Body of pancreas (tissue), 4 donors: ENCODE data around the gene PCYT2.

Source experiments
- POLR2A ChIP-seq, 3 donors: fragments of 450-650 bp; IDR thresholded peaks; one replicate each; pipeline ENCODE4 v1.6.1; 2016; ENCODE audit warnings: antibody characterized with exemption in 3 of 3, mild to moderate bottlenecking in 2 of 3
- TF ChIP-seq, protein P1 (sequence below), 7 experiments: fragments of 450-650 bp in 4 of 7; fragments of 200-600 bp in 3 of 7; sonication (generic) in 3 of 7; IDR thresholded peaks; one replicate each; pipeline ENCODE4 v1.5.1; 2016 to 2019; ENCODE audit warnings: antibody characterized with exemption in 7 of 7

GRCh38 chr17:81904600-81905423 is 6.4 kb downstream of the PCYT2 start:
- TF ChIP-seq, protein P1, sequence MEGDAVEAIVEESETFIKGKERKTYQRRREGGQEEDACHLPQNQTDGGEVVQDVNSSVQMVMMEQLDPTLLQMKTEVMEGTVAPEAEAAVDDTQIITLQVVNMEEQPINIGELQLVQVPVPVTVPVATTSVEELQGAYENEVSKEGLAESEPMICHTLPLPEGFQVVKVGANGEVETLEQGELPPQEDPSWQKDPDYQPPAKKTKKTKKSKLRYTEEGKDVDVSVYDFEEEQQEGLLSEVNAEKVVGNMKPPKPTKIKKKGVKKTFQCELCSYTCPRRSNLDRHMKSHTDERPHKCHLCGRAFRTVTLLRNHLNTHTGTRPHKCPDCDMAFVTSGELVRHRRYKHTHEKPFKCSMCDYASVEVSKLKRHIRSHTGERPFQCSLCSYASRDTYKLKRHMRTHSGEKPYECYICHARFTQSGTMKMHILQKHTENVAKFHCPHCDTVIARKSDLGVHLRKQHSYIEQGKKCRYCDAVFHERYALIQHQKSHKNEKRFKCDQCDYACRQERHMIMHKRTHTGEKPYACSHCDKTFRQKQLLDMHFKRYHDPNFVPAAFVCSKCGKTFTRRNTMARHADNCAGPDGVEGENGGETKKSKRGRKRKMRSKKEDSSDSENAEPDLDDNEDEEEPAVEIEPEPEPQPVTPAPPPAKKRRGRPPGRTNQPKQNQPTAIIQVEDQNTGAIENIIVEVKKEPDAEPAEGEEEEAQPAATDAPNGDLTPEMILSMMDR (IDR thresholded peaks at IDR 0.05), result no peak
- TF ChIP-seq POLR2A (IDR thresholded peaks at IDR 0.05), result no peak
